Heart right ventricle (tissue), 16 donors: ENCODE data around the gene PCA3. TPM values are rescaled to one million over a fixed set of nuclear protein-coding genes. Genes with fewer than 3 reads are reported as not detected.

Source experiments
- ATAC-seq, 8 donors: fragments of 200-7000 bp; cut with Tn5 transposase; one replicate each; pipeline ENCODE4 v1.9.1; 2020; ENCODE audit warnings: mild to moderate bottlenecking in 8 of 8, moderate library complexity in 8 of 8, moderate number of reproducible peaks in 1 of 8
- DNase-seq, 2 donors: peaks; one replicate each; pipeline ENCODE4 v3.0.0-alpha.2; 2020
- H3K27ac ChIP-seq, 10 donors: fragments of 200-600 bp; sonication (generic) in 2 of 10; one replicate each; pipeline versions ENCODE4 v1.5.0 to v1.8.0; 2020 to 2022; ENCODE audit warnings: mild to moderate bottlenecking in 3 of 10
- H3K27me3 ChIP-seq, 7 donors: fragments of 200-600 bp; one replicate each; pipeline ENCODE4 v1.8.0; 2021 to 2022; ENCODE audit warnings: mild to moderate bottlenecking in 2 of 7
- H3K36me3 ChIP-seq, 9 donors: fragments of 200-600 bp; sonication (generic) in 1 of 9; one replicate each; pipeline versions ENCODE4 v1.5.0 to v1.8.0; 2020 to 2022; ENCODE audit warnings: mild to moderate bottlenecking in 2 of 9
- H3K4me1 ChIP-seq, 9 donors: fragments of 200-600 bp; sonication (generic) in 1 of 9; one replicate each; pipeline versions ENCODE4 v1.5.0 to v1.8.0; 2020 to 2022; ENCODE audit warnings: mild to moderate bottlenecking in 4 of 9
- H3K4me3 ChIP-seq, 10 donors: fragments of 200-600 bp; sonication (generic) in 2 of 10; one replicate each; pipeline versions ENCODE4 v1.5.0 to v1.8.0; 2020 to 2022; ENCODE audit warnings: mild to moderate bottlenecking in 7 of 10, moderate library complexity in 2 of 10
- H3K9me3 ChIP-seq, 11 donors: fragments of 200-600 bp in 10 of 11; sonication (generic) in 2 of 11; one replicate each; pipeline versions ENCODE4 v1.5.0 to v1.8.0; 2013 to 2022; ENCODE audit warnings: mild to moderate bottlenecking in 2 of 11, control low read depth in 1 of 11, moderate library complexity in 1 of 11
- CTCF ChIP-seq, 9 donors: fragments of 200-600 bp; sonication (generic) in 2 of 9; IDR thresholded peaks; one replicate each; pipeline versions ENCODE4 v1.5.0 to v1.8.0; 2021 to 2022; ENCODE audit warnings: antibody characterized with exemption in 9 of 9, mild to moderate bottlenecking in 5 of 9, moderate library complexity in 1 of 9
- WGBS, 2 donors: extraction: QIAGEN DNeasy Blood & Tissue Kit; methylation state at CpG; one replicate each; pipeline ENCODE4 v1.1.7; 2013; ENCODE audit warnings: inconsistent platforms in 1 of 2; 5-methylcytosine and 5-hydroxymethylcytosine counted together
- intact Hi-C, 10 donors: fragments of 100-400 bp; cut with DNase I; formaldehyde crosslinking; loops; one replicate each; pipeline versions ENCODE4 v1.11.1 to v1.14.2; 2022
- polyA plus RNA-seq, 2 donors: library from polyadenylated mRNA; stranded (reverse); fragments of 200-250 nt; gene quantifications; one replicate each; pipeline ENCODE4 v1.2.3, GENCODE V29; 2013
- total RNA-seq, 10 donors: library from RNA; stranded (reverse); fragmentation: NEBNext Ultra II Directional in 3 of 10; extraction: Animal tissue kit (Norgen Biotek cat#: 25700) in 3 of 10; gene quantifications; one replicate each; pipeline versions ENCODE4 v1.2.1 to v1.2.4, GENCODE V29; 2021 to 2023
- donor health status: Arrhythmogenic right ventricular cardiomyopathy.
- donor health status: ischemic (EF 13 %, LVEDD 7.1; RV severe dilation, severe dysfunction).
- donor health status: healthy with polysubstance abuse.
- donor health status: DM: no; HTN: yes; CAD: no.
- donor health status: DM: no; HTN: no; CAD: no.
- donor health status: ischemic (EF 25% LVEDD 6.9; RV normal size, moderate dysfunction).
- donor health status: ischemic (EF 25% LVEDD 5.7; RV mildly dilated, moderate dysfunction).
- donor health status: healthy.
- donor health status: DM: yes; HTN: yes; CAD: no.
- donor health status: Ischemic cardiomyopathy.
- donor health status: ischemic (EF 35%, LVEDD 5.7; RV mildly dilated, moderate dysfunction).
- donor health status: nonischemic (EF 11% LVEDD 7.7; RV severe dilation, severe dysfunction).
- donor health status: DM: yes; HTN: yes; CAD: no.
- donor health status: PGD.
- donor health status: ischemic (EF 29% LVEDD 5.4; RV normal size, mild dysfunction).
- donor health status: nonischemic (EF 23%, LVEDD 6.1; RV moderate dilation, normal function).

The PCA3 gene
- total and polyA plus RNA-seq, 12 donors: 0.01 TPM; not detected in 11

GRCh38 chr9:76803083-76803482 is 38.8 kb downstream of the PCA3 start:
- Histone ChIP-seq H3K4me1 (no peaks in the 10 kb centered on the region), H3K4me3 (no peak overlapping the region), H3K27me3 (peaks cover 0 to 32% (median 13%) of the 10 kb centered on the region in 7 donors), H3K9me3 (no peaks in the 10 kb centered on the region), H3K27ac (no peak overlapping the region), H3K36me3 (no peaks in the 10 kb centered on the region)
- 34 to 37% methylated on average over 2 of the region's 2 CpGs for WGBS, 2 donors
- no peak for TF ChIP-seq CTCF (IDR thresholded peaks at IDR 0.05)
- DNase-seq: no peak
- intact Hi-C loops: no loop called here
- no peak for ATAC-seq

GRCh38 chr9:76803762-76804161 is 39.5 kb downstream of the PCA3 start:
- WGBS, 2 donors: 70 to 72% methylated on average over 7 of the region's 7 CpGs

GRCh38 chr9:76808636-76809035 is 44.4 kb downstream of the PCA3 start:
- Histone ChIP-seq H3K4me1 (no peaks in the 10 kb centered on the region), H3K27ac (no peak overlapping the region), H3K27me3 (peaks cover 0 to 40% (median 26%) of the 10 kb centered on the region in 7 donors), H3K4me3 (no peak overlapping the region), H3K36me3 (no peaks in the 10 kb centered on the region), H3K9me3 (no peaks in the 10 kb centered on the region)
- no peak for ATAC-seq
- intact Hi-C loops: no loop called here
- no peak for TF ChIP-seq CTCF (IDR thresholded peaks at IDR 0.05)
- 43 to 48% methylated on average over 5 of the region's 5 CpGs for whole genome bisulfite sequencing, 2 donors
- DNase-seq: no peak

More at GRCh38 chr9:76803762-76804161, 39.5 kb downstream of the PCA3 start:
- intact Hi-C loops: no loop called here
- ATAC-seq (no peak), DNase-seq (no peak)
- H3K4me1 ChIP-seq: no peaks in the 10 kb centered on the region
- H3K27ac ChIP-seq: no peak overlapping the region
- H3K9me3 ChIP-seq: no peaks in the 10 kb centered on the region
- H3K4me3 ChIP-seq: no peak overlapping the region
- TF ChIP-seq CTCF (IDR thresholded peaks at IDR 0.05): no peak
- H3K27me3 ChIP-seq: peaks cover 0 to 36% (median 20%) of the 10 kb centered on the region in 7 donors
- no peaks in the 10 kb centered on the region for H3K36me3 ChIP-seq

- DNase-seq: peak in 1 of 2 donors; percentile 25
- no peak overlapping the region for H3K27ac ChIP-seq
- H3K4me3 ChIP-seq: no peak overlapping the region
- intact Hi-C loops: loop anchor here (1.0 to 10.0 kb wide), 10 partner anchors 184 to 344 kb away; no protein-coding TSS in a partner anchor
- H3K27me3 ChIP-seq: peaks cover 0 to 37% (median 23%) of the 10 kb centered on the region in 7 donors
- peak in 6 of 8 donors; percentile 46 to 83 (median 58) for ATAC-seq
- 32 to 34% methylated on average over 2 of the region's 2 CpGs for WGBS, 2 donors
- H3K9me3 ChIP-seq: no peaks in the 10 kb centered on the region
- H3K36me3 ChIP-seq: no peaks in the 10 kb centered on the region
- peak; percentile 36 to 80 (median 70) for TF ChIP-seq CTCF (IDR thresholded peaks at IDR 0.05)
- no peaks in the 10 kb centered on the region for H3K4me1 ChIP-seq
Measured at GRCh38 chr9:76810377-76810957, 46.2 kb downstream of the PCA3 start.
